ENCODE data around the gene EDIL3.
"Not testable (repeated sequence)": the region's sequence is repeated elsewhere in the genome, so short reads cannot be mapped to it uniquely, and the experiment has no call there.

The EDIL3 gene

DNA sequence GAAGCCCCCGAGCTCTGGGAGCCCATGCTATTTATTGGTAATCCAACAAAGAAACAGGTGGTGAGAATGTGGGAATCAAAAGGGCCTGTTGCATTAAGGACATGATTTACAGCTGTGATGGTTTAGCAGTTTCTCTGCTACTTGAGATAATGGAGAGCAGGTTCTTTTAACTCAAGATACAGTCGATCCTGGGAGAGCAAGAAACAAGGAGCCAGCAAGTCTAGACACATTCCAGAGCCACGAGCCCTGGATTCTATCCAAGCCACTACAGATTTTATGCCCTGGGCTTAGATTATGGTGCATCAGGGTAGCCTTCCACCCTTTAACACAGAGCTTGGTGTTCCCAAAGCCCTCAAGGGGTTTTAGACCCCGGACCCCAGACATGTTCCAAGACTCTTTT lies 87.0 kb downstream of the EDIL3 start:
- FAIRE-seq = not testable (repeated sequence)

DNA sequence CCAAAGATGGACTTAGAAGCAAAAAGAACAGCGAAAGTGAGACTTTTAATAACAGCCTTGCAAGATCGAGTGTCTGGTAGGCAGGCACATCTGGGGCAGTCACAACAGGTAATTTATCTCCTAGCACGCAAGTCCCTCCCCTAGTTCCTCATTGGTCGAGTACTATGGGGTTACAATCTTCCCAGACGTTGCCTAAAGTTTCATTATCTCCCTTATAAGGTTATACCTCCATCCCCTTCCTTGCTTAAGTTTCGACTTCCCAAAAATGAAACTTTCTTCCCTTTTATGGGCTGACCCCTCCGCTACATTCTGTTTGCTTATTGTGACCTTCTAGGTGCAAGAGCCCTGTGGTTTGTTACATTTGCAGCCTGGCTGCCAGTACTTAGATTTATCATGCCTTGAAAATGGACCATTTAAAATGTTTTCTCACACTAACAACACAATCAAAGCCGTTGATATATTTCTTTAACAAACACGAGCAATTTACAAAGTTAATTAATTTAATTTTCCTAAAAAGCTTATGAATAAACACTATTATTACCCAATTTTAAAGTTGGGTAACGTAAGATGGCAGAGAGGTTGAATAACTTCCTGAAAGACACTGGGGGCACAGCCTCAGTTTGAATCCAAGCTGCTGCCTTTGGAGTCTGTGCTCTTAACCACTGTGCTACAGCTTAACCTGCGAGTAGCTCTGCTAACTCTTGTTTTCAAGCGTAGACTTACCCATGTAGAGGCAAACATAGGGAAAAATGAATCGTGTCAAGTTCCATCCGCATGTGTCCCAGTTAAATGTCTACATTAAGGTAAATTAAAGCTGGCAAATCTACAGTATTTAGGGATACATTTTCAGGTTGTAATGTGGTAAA lies 91.7 kb downstream of the EDIL3 start:
- FAIRE-seq = no peak

DNA sequence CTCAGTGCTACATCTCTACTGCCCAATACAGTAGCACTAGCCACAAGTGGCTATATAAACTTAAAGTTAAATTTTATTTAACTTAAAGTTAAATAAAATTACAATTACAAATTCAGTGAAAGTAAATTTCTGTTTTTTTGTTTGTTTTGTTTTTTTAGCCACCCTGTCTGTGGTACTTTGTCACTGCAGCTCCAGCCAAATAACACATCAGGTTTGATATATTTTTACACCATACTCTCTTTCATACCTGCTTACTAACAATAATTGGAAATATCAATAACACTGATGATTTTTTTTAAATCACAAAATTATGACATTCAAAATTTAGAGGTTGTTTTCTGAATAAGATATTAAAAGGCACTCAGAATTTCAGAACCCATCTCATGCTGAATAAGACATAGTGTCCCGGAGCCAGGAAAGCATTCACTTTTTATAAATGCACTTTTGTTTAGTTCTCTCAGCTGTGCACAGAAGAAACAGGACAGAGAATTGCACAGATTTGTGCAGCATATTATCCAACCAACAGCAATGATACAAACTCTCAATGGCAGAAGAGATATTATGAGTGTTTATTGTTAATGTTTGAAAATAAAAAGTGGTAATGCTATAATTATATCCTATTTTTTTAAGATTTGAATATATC lies 92.6 kb downstream of the EDIL3 start:
- no peak for FAIRE-seq

DNA sequence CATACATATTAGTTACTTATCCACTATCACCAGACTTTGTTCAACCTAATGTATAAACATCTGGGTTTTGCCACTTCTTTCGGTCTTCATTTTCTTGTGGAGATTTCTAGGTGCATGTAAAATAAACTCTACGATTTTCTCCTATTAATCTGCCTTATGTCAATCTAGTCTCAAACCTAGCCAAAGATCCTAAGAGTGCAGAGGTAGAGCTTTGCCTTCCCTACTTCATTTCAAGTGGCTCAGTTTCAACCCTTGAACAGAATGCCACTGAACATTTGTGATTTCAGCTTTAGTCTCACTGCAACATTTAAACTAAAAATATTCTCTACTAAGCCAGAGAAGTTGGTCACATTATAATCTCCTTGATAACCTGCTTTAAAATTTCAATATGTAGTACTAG lies 94.0 kb downstream of the EDIL3 start:
- FAIRE-seq = no peak

DNA sequence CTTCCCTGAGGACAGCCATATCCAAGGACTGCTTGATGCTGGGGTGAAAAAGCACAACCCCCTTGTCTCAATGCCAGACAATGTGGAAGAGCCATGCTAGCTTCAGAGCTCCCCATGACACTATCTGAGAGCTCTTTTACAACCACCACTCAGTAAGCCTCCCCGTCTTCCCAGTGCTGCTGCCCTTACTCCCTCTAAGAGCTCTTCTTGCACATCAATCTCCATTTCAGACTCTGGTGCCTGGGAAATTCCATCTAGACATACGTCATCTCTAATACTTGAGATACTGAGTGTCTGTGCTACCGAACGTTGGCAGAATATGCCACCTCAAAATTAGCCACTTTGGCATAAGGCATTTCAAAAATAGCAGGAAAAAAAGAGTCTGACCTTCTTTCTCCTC lies 94.5 kb downstream of the EDIL3 start:
- FAIRE-seq = no peak

DNA sequence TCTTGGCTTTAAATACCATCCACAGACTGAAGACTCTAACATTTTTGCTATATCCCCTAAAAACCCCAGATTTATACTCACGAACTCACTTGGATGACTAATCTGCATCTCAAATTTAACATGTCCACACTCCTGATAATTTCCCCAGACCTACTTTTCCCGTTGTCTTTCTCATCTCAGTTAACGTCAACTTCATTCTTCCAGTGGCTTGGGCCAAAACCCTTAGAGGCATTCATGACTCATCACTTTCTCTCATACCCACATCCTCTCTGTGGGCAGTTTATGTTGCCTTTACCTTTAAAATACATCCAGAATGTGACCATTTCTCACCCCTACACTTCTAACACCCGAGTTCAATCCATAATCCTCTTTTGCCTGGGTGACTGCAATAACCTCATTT lies 96.7 kb downstream of the EDIL3 start:
- FAIRE-seq = no peak

DNA sequence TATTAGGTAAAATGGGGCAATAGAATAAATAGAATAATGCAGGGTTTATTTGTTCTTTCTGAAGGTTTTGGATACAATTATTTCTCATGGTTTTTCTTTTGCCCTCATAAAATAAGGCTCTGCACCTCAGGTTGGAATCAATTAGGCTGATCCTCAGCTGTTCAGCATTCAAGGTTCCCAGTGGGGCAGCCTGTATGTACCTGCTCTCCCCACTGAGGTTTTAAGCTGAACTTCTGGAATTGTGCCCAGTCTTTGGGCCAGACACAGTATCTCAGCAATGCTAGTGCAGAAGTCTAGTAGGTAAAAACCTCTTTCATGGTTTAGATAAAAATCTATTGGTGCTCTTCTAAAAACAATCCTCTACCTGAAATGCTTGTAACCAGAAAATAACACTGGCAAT lies 98.0 kb downstream of the EDIL3 start:
- FAIRE-seq = no peak

DNA sequence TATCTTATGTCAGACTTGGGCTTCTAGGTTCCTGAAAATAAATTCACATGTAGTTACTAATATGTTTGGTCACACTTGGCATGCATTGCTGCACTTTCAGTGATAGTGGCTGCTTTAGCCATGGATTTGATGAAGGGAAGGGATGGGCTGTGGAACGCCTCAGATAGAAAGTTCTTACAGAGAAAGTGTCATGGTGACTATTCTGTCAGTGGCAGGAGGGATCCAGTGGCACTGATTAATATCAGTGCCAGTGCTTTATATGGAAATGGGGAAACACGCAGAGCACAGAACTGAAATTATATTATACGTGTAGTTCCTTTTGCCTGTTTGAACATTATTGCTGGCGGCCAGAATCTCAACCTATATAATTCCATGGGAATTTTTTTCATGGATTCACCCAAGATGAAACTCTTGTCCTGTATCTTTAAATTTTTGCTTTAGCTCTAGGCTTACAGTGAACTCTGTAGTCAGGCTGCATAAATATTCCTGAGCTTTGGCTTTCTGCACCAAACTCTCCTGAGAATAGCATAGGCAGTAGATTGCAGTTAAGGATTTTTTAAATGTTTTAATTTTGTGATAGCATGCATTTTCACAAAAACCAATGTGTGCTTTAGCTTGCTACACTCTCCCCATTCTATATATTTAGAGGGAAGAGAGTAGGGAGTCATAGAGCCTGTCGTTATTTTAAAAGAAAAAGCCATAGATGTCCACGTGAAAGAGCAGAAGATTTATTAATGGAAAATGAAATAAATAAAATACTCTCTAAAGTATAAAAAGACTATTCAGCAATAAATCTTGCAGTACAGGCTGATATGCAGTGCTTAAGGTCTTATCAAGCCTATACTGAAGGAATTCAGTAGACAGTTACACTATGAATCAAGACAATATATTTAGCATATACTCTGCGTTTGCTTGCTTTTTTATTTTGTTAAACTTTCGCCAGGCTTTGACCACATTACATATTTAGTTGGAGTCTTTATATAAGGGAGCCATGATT lies 98.7 kb downstream of the EDIL3 start:
- FAIRE-seq = no peak

DNA sequence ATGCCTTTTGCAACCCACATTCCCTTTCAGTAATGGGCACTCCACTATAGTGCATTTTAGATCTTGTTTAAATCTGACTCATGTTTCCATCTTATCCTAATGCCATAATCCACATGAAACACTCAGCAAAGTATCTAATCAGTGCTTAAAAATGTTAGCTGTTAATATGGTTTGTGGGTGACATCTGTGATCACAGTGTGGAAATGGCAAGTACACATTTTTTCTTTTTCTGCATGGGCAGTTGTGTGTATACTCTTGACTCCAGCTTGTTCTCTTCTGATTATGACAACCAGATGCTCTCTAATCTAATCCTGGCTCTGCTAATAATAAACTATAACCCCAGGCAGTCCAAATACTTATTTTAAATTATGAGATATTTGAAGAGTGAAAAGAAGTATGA lies 103.3 kb downstream of the EDIL3 start:
- no peak for FAIRE-seq

DNA sequence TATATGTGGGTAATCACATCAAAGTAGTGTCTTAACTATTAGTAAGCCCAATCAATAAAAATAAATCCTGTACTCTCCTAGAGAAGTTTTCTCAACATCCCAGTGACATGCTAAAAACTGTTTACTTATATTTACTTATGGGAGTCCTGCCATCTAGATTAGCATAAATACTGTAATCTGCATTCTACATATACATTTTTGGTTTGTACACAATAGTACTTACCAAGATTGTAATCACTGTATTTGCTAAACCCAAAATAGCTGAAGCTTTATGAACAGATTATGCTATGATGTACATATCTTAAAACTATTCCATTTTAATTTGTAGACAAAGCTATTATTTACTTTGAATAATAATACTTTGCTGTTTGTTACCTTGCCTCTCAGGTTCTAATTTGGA lies 105.4 kb downstream of the EDIL3 start:
- FAIRE-seq = no peak

DNA sequence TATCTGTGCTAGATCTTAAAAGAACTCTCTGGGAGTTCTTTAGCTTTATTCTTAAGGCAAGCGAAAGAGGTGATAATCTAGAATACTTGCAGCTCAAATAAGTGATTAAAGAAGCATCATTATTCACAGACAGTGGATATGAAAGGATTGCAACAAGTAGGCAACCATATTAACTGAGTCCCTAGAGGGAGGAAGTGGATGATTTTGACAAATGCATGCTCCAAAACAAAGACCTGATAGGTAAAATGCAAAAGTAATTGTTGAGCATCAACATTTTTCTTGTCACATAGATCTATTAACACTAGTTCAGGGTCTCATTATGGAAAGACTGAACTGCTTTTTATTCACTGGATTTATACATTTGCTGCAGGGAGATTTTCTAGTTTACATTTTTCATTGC lies 109.1 kb downstream of the EDIL3 start:
- no peak for FAIRE-seq

DNA sequence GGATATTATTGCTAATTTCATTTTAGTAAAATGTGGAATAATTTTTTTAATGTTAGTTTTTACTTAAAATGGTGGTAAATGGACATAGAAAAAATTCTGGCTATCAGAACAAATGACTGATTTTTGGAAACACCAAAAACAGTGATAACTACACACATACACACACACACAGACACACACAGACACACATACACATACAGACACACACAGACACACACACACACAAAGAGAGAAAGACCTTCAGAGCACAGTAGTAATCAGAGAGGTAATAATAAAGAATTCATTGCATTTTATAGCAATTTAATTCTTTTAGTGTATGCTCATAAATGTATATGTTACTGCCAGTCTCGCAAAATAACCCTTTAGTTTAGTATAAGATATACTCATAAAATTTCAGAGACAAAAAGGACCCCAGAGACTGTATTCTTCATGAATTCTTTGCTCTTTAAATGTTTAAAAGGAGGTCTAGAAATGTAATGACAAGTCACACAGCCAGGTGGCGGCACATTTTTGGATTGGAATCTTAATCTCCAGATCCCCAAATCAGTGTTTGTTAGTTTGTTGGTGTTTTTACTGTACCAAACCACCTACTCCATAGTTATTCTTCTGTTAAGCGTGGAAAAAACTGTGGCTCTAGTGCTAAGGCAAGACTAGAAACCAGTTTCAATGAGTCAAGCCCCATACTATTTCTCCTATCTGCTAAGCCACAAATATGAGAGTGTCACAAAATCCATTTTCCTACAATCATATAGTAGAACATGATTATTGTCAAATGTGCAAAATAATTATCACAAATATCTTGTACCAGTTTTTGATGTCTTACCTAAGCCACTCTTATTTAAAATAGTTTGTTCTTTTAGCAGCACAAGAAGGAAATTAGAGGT lies 109.9 kb downstream of the EDIL3 start:
- FAIRE-seq = no peak

DNA sequence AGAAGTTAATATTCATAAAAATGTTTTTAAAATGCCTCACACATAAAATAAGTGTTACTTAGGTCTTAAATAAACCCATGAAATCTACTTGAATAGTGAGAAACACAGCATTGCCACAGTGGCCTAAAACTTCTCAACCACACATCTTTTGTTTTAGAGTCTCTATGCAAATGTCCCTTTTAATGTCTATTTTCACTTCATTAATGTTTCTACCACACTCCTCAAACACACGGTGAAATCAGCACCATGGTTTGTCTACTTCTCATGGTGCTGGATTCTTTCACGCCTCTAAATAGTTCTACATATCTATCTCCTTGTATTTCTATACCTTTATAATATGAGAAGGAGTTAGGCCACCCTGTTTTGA lies 111.2 kb downstream of the EDIL3 start:
- FAIRE-seq = no peak

DNA sequence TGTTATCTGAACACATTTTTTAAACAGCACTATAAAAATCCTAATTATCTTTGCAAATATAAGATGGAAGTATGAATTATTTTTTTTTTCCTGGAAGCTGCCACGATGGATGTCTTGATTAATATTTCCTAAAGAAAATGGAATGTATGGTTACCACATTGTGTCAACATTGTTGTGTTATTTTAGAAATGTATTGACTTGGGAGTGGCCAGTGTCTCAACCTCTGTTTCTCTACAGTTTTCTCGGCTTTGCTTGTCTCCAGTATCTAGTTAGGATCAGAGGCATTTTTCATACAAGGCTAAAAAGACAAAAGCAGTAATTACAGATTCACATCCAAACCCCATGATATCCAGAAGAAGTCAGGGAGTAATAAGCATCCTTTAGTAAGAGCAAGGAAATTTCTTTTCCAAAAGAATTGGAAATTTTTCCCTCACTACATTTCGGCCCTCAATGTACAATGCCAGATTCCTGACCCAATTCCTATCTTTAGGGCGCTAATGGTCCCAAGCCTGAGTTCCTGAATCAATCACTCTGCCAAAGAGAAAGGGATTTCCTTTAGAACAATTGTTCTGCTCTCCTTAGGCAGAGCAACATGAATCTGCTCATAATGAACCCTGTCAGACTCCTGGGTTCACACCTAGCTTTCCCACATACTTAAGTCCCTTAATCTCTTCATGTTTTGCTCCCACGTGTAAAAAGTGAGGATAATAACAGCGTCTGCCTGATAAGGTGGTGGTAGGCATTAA lies 111.7 kb downstream of the EDIL3 start:
- no peak for FAIRE-seq

DNA sequence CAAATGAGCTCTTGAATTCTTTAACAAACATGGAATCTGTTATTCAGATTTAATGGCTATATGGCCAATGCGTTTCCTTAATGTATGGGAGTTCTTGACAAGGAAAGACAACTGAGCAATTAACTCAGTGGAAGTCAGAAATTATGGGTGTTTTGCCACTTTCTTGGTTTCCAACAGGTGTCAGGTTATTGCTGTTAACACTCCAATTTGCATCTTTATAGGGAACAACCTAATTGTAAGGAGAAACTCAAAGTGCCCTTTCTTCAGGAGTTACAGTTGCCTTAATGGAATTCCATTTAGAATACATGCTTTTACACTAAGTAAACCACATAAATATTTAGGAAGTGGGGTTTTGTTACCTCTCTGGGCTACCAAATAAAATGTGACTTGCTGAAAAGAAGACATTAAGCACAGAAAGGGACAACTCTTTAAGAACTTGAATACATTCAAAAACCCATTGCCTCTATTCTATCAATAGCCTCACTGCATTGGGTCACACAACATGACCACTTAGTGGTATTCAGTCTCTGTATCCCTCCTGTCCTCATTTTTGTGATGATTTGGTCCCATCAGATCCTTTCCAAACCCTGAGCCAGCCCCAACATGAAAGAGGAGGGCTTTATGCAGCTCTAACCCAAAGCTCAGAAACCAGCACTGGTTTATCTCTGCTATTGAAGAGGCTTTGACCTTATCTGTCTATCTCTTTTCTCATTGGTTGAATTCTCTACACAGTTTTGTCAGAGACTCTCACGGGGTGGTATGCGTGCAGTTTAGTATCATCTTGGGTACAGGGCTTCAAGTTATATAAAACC lies 118.7 kb downstream of the EDIL3 start:
- FAIRE-seq = no peak

DNA sequence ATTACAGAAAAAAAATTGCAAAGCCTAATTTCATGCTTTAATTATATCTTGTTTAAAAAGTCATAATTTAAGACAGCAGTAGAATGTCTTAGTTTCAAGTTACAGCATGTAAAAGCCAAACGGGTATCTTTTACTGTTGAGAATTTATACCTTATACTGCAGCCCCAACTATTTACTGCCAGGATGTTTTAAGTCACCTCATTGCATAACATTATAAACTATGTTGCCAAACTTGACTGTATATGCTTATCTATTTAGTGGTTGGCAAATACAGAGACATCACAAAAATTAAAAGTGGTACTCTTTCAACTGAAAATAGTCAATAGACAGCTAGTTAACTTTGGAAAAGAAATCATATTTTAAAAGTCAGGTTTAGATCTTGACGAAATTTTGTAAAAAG lies 119.5 kb downstream of the EDIL3 start:
- no peak for FAIRE-seq

DNA sequence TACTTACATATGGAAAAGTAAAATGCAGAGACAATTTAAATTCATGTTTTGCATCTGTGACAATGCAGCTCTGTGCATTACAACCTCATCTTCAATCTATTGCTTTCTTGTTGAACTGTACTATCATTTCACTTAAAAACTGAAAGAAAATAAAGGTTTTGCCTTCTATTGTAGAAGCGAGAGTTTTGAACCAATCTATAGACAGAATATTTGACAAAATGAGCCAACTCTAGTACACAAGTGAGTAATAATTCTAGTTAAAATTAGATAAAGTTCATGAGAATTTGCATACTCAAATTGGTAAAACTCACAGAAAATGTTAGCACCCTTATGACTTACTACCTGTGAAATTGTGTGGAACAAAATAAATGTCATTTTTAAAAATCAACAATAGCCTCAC lies 123.7 kb downstream of the EDIL3 start:
- FAIRE-seq = no peak

DNA sequence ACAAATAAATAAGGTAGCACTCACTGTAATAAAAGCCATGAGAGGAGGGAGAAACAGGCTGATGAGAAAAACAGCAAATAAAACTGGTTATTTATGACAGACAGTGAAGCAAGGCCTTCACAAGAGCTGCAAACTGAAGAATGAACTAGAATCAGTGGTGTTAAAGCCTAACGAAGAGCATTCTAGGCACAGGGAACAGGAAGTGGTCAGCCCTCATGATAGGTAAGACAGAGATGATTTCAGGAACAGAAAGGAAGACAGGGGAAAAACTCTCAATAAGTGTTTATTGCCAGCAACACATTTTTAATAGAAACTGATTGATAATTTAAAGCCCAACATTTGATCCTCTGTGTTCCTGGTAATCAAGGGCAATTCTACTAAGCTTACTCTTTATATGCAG lies 124.5 kb downstream of the EDIL3 start:
- FAIRE-seq = no peak

DNA sequence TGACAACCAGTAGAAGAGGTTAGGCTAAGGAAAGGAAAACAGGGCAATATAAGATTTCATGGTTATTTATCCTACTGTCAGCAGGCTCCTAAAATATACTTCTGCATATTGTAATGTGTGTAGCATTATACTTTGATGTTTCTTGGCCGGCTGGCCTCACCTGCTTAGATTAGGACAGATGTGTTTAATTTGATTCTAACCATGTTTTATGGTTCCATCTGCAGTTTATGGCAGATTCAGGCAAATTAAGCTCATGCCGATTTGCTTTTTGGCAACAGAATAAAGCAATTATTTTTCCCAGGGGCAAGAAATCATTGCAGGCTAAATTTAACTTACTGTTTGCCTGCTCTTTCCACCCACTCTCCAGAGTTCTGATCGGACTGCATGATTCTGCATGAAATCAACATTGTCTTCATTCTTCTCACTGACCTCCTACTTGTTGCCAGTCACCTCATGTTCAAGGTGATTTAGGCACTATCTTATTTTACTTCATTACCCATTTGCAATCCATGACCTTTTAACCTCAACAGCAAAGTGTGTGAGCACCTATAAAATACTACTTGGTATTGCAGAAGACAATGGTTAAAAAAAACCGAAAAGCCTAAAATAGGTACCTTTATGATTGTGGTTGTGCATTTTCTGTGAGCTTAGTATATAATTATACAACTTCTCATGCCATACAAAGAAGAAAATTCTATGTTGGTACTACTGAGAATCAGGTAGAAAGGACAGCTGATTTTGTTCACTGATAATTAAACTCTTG lies 125.2 kb downstream of the EDIL3 start:
- no peak for FAIRE-seq

DNA sequence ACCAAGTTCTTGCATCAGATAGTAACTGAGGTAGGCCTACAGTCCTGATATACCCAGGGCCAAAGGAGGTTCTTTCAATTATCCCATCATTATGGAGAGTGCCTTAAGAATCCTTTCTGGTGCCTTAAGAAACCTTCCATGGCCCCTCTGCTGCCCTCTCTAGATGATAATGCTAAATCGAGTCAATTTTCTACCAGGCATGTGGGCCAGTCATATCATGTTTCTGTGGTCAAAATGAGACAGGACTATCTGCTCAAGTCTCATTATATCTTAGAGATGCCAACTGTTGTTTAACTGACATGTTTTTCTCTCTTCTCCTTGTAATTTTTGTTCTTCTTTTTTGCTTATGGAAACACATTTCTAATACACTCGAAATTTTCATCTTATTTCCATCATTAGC lies 127.6 kb downstream of the EDIL3 start:
- FAIRE-seq = no peak

Data from G401.6 (cell line).